ENCODE data around the gene LRRN3.

DNA sequence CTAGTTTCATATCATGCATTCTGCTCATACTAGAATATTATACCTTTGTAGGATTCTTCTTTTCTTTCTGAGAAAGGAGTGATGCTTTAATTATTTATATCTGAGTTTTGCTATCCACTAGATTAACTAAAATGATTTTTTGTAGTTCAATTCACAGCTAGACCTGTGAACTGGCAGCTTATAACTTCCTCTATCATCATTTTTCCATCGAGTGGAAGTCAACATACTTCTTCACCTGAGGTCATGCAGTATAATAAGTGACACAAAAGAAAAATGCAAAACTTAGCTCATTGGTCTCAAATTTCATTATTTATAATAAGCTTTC lies 8.0 kb downstream of the LRRN3 start:
- TF ChIP-seq NR3C1 (IDR thresholded peaks at IDR 0.05), result no peak
- TF ChIP-seq, protein P1, sequence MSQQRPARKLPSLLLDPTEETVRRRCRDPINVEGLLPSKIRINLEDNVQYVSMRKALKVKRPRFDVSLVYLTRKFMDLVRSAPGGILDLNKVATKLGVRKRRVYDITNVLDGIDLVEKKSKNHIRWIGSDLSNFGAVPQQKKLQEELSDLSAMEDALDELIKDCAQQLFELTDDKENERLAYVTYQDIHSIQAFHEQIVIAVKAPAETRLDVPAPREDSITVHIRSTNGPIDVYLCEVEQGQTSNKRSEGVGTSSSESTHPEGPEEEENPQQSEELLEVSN (IDR thresholded peaks at IDR 0.05; ENCODE audit: borderline replicate concordance, low read depth), result no peak
